HG02973 (cell line): ENCODE results near the gene CACNB1.

Experiments used
- ATAC-seq: cut with Tn5 transposase; IDR thresholded peaks from one replicate; pipeline ENCODE4 v1.9.1; 2021; ENCODE audit warnings: moderate library complexity; ENCODE audit not compliant: unreplicated experiment

Gene CACNB1

DNA sequence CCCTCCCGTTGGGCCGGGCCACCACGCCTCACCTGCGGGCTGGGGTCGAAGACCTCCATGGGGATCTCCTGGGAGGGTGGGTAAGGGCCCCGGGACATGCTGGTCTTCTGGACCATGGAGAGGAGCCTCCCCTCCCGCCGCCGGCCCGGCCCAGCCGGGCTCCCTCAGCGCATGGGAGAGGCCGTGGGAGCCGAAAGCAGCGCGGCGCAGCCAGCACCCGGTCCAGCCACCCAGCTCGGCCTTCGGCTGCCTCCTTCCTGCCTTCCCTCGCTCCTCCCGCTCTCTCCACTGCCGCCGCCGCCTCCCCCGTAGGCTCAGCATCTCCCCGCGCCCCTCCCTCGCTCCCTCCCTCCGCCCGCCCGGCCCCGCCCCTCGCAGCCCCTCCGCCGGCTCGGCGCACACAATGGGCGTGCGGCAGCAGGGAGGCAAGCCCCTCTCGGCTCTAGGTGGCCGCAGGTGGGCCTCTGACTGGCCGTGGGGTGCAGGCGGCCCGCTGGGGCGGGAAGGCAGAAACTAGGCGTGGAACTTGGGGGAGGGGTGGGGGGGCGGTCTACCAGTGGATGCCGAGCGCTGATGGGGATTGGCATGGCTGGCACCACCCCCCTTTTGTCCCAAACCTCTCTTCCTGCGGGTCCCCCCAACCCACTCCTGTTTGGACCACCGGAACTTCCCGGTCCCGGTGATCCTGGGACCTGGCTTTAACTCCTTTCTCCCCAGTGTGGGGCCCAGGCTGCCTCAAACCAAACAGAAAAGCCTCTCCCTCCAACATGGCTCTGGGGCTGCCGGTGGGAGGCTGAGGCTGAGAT lies at the start of gene CACNB1:
CACNB1 (minus strand) TSS at position 290 of the 806 bp plus-strand sequence; CDS start at position 116, 174 bp downstream.
- ATAC-seq: no peak

DNA sequence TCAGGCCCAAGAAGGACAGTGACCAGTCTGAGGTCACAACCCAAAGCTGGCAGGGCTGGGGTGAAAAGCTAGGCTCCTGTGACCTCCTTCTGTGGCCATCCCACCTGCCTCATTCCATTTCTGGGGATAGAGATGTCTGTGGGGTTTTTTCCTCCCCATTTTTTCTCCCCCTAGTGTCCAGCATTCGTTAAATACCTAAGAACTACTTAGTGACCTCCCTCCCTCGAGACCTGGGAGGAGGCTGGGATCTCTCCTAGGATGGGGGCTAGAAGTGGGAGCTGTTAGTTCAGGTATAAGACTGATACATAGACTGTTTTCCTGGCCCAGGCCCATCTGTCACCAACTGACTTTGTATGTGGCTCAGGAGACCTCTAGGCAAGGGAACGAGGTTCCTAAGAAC lies 48.8 kb upstream of the CACNB1 start:
- ATAC-seq: no peak

DNA sequence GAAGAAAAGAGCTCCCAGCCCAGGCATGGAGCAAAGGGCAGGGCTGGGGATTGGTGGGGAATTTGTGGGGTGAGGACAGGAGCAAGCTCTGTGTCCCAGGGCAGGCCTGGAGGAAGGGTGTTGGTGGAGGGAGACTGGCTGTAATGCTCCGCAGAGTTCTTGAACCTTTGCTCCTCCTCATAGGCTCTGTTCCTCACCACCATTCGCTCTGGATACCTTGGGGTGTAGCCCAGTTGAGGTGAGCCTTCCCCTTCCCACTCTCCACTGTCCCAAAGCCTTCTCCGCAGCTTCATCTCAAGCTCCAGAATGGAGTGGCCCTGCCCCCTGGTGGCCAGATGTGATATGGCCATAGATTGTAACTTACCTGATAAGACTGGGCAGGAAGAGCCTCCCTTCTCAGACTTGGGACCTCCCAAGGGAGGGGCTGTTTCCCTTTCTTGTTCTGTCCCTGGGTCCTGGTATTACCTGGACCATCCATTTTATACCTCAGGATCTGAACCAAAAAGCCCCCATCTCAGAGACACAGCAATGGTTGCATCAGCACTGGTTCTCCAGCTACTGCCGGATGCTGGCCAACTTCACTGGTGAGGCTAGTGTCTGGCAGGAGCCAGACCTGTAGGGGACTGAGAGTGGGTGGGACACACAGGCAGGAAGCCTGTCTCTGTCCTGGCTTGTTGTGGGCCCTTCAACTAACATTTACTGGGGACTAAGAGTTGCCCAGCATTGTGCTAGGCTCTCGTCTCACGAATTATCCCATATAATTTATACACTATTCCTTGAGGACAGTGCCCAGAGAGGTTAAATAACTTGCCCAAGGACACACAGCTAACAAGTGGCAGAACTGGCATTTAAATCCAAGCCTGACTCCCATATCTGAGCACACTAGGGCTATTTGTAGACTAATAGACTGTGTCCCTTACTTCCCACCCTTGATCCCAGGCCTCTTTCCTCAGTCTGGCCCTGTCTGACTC lies 47.4 kb upstream of the CACNB1 start:
- no peak for ATAC-seq

DNA sequence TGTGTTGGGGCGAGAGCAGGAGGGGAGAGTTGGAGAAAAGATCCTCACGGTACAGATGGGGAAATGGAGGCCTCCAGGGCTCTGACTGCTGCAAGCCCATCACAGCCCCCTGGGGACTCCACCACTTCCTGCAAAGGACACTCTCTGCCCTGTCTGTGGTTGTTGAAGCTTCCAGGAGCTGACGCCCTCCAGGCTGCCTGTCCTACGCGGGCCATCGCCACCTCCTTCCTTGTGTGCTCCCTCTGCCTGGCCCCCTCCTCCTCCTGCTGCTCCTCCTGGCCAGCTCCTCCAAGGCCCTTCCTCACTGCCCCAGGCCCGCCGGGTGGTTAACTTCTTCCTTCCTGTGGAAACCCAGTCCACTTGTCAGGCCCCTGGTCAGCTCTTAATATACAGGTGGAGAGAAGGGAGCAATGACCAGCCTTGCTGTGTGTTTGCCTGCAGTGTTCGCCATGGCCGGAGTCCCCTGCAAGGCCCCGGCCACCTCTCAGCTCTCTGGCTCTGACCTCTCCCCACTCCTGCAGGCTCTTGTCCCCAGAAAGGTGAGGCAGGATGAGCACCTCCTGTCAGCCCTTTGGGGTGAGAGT lies 46.6 kb upstream of the CACNB1 start:
- ATAC-seq: no peak

DNA sequence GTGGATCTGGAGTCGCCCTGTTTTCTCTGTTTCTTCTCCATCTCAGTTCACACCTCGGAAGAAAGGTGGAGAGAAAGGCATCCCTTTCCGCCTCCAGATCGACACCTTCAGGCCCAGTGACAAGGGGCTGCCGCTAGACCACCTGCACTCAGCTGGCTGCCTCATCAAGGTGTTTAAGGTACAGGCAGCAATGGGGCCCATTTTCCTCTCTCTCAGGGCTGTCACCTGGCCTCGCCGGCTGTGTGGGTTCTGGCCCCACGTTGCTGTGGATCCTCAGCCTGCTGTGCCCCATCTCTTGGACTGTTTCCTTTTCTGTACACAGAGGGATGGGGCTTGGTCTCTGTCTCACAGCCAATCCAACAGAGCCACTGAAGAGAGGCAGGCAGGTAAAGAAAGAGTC lies 45.7 kb upstream of the CACNB1 start:
- ATAC-seq: no peak

DNA sequence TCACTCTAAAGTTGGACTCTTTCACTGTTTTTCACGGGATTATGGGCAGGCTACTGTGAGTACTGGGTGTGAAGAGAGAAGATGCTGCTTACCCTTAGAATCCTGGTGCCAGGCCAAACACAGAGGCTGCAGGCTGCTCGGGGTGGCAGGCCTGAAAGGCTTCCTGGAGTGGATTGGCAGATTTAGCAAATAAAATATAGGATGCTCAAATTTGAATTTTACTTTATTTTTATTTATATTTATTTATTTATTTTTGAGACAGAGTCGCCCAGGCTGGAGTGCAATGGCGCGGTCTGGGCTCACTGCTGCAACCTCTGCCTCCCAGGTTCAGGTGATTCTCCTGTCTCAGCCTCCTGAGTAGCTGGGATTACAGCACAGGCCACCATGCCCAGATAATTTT lies 43.2 kb upstream of the CACNB1 start:
- ATAC-seq: no peak

DNA sequence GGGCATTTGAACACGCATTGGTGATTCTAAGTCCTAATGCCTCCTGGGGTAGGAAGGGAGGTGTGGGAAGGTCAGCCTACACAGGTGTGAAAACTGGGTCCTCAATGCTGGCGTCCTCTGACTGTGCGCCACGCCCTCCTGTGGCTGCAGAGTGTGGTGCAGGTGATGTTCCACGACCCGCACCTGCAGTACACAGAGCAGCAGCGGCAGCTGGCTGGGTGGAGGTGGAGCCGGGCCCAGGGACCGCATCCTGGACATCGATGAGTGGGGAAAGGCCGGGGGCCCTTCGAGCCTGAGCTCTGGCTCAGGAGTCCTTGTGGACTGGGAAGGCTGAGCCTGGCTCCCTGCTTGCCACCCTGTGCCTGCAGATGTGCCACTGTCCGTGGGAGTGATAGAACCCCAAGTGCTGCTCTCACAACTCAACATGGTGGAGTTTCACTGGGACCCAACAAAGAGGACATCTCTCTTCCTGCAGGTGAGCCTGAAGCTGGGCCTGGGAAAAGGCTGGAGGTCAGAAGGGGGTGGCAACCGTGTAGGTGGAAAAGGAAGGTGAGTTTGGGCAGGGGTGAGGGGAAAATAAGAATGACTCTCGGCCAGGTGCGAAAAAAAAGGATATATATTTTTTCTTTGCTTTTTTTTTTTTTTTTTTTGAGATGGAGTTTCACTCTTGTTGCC lies 42.3 kb upstream of the CACNB1 start:
- ATAC-seq: no peak

DNA sequence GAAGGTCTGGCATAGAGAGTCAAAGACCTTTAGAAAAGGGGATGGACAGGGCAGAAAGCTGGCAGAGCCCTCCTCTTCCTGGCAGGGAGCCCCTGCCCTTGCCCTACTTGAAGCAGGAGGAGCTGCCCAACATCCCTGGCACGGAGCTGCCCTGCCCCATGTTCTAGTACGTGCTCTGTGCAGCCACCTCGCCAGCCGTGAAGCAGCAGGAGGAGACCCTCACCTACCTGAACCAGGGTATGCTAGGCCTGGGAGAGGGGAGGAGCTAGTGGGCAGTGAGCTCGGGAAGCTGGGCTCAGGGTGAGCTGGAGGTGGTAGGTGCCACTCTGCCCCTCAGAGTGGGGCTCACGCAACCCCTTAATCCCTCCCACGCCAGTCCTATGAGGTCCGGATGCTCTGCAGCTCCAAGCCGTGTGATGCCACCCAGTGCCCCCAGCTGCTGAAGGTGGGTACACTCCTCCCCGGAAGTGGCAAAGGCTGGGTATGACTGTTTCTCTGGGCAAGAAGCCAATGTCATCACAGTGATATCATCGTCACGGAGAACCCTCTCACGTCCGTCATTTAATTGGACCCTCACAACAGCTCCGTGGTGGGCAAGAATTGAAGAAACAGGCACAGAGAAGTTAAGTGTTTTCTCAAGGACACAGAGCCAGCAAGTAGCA lies 41.0 kb upstream of the CACNB1 start:
- ATAC-seq: no peak

DNA sequence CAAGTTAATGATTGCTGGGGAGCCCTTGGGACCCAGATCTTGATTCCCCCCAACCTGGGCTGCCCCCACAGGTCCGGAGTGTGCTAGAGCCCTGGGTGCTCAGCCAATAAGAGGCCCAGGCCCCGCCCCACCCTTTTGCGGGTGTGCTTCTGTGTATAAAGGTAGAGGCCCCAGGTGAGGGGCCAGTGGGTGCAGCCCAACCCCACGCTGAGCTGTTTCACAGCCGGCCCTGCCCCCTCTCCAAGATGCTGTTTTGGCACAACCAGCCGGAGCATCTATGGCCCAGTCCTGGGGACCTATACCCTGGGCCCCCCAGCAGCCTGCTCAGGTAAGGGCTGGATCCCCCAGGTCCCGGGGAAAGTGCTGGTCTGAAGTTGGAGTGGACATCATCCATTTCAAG lies 40.1 kb upstream of the CACNB1 start:
- ATAC-seq: no peak

DNA sequence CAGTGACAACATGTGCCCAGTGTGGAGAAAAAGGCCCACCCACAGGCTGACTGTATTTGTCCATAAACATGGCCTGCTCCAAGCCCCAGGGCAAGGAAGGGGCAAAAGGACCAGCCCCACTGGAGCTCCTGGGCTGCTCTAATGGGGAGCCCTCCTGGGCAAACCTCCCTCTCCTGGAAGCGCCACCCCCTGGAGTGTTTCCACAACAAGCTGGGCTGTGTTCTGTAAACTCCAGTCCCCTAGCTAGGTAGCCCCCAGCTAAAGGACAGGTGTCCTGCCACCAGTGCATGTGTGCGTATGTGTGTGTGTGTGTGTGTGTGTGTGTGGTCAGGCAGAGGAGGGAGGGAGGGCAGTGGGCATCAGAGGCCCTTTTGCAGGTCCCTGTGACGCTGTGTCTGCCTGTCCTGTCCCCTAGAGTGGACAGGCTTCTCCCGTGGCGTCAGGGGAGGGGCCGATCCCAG lies 39.5 kb upstream of the CACNB1 start:
- ATAC-seq: no peak

DNA sequence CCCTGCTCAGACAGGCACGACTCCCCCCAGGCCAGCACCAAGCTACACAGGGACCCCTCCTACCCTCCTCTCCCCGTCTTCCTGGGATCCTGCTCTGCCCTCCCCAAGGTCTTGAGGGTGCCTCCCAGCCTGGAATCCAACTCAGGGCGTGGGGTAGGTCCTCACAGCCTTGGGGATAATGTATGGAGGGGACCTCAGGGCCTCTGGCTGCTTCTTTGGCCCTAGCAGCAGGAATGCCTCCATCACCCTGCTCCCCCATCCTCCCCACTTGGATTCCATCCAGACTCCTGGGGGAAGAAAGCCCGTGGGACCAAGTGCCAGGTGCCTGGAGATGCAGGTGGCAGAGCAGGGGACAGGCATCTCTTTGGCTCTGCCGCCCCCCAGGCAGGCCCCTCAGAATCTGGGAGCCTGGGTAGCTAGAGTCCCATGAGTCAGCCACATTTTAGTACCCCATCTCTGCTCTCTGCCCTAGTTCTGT lies 39.0 kb upstream of the CACNB1 start:
- ATAC-seq: no peak

DNA sequence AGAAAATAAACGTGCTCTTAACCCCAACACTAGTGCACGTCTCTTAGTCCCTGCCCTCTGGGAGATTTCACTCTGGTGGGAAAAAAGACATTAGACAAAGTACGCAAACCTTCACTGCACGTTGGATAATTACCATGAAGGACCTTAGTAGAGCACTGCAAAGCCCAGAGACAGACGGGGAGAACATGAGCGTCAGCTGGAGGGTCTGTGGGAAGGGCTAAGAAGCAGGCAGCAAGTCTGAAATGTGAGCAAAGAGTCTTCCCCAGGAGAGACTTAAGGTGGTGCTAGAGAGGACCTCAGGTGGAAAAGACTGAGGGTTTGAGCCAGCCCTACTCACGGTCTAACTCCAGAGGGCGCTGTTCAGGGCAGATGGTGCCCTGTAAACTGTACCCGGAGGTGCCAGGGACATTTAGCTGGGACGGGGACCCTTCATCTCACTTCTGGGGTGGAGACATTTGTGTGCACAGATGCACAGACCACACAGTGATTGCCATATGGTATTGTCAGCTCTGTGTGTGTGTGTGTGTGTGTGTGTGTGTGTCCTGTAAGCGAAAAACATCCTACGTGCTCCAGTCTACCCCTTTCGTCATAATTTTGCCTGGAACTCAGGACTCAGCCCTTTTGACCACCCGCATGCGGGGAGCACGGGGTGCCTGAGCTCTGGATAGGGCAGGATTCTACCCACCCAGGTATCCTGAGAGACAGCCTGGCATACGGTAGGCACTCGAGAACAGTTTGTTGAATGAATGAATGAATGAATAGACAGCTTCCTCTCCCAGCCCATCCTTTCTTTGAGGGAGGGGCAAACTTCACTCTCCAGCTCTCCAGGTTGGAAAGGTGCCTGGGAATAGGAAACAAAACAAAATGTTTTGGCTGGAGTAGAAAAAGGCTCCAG lies 38.3 kb upstream of the CACNB1 start:
- no peak for ATAC-seq

DNA sequence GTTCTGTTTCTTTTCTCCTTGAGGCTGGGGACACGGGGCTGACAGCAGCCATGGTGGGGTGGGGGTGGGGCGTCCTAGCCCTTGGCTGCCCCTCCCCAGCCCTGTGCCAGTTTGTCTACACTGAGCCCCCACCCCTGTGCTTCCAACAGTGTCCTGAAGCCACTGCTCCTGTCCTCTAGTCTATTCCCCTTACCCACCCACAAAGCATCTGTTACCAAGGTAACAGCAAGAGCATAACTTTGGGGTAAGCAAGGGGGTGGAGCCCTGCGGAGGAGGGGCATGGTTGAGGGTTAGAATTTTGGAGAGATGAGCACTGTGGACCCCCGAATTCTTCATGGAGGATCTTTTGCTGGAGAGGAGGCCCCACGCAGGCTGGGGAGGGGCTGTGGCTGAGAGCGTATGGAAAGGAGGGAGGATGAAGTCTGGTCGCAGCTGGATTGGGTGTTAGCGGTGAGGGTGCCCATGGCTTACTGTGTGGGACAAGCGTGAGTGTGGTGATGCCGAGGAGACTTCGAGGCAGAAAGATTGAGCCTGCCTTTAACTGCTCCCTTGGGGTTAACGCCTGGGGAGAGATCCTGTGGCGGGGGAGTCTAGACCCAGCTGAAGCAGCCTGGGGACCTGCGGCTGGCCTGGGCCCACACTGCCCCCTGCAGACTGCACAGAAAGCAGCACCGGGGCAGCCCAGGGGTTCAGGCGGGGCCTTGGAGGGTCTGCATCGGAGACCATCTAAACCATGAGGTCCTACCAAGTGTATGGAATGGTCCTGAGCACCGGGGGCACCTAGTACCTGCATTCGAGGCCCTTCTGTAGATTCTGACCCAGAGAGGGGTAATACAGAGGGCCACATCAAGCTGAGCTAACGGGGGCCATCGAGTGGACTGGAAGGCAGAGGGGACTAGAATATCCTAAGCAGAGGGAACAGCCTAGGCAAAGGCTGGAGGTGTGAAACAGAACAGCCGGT lies 34.4 kb upstream of the CACNB1 start:
- ATAC-seq: no peak

DNA sequence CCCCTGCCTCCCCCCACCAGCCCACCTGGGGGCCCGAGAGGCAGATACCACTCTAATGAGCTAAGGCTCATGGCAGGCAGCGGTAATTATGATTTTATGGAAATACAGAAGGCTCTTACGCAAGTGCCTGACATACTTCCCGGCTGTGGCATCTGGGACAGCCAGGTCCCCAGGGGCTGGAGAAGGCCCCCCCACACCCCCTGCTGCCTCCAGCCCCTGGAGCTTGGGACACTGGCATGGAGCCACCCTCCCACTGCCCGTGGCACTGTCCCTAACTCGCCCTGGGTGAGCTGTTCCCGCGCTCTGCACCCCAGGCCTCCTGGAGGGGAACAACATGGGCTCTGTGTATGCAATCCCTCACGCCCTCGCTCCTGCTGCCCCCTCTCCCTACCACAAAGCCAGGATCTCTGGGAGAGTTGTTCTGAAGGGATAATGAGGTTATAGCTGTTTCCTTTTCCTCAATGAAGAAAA lies 33.7 kb upstream of the CACNB1 start:
- ATAC-seq: no peak

DNA sequence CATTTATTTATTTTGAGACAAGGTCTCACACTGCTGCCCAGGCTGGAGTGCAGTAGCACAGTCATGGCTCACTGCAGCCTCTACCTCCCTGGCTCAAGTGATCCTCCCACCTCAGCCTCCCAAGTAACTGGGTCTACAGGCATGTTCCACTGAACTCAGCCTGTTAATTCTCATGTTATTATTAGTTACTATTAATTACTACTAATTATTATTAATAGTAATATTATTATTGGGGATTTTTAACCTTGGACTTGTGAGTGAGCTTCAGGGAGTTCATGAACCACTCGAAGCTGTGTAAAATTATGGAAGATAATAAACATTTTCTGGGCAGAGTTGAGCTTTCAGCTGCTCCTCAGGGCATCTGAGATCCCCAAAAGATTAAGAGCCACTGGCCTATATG lies 32.9 kb upstream of the CACNB1 start:
- ATAC-seq: no peak

DNA sequence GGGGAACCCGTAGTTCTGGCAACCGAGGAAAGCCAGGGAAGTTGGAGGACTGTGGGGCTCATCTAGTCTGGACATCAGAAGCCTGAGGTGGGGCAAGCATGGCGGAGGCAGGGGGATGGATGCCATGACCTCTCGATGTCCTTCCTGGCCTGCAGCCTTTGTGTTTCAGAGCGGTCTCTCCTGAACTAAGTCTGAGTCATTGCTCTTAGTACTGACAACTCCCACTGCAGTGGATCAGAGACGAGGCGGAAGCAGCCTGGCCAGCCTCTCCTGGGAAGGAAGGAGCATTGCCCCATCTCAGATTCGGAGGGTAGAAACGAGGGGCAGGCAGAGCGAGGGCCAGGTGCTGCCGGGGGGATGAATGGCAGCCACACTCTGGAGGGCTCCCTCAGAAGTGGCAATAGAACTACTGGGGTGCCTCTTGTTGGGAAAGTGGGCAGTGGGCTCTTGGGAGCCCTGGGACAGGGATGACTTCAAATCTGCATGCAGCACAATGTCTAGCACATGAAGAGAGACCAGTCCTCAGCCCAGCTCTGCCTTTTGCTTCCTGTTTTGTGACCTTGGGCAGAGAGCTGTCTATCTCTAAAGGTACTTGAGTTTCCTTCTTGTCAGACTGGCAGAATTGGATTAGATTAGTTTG lies 31.9 kb upstream of the CACNB1 start:
- ATAC-seq: no peak

DNA sequence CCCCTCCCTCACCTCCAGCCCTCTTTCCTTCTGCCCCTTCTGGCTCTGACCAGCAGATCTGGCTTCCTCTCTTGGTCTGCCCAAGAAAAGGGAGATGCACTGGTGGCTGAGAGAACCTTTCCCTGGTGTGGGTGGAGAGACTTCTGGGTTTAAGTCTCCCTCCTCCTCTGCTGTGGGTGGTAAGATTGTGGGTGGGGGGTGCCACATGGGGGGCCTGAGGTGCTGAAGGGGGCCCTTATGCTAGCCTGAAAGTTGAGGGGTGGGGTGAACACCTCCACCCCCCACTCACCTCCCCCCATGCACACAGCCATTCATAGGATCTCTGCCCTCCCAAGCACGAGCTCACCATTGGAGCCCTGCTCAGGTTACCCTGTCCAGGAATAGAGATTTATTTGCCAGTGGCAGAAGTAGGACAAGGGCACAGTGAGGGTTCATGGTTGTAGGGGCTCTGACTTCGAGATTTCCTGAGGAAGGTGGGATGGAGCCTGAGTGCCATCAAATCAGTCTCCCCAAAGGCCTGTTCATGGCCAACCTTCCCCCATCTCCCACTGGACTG lies 30.0 kb upstream of the CACNB1 start:
- no peak for ATAC-seq
